AG10803 (cell line): ENCODE results near the gene UBASH3B.

Experiments used
- DNase-seq: peaks from one replicate; pipeline ENCODE4 v3.0.0; 2010; ENCODE audit warnings: low read depth
- H3K4me3 ChIP-seq: 2 replicates; pipeline ENCODE4 v1.5.1; 2011; ENCODE audit warnings: mild to moderate bottlenecking, low read length, control low read depth
- TF ChIP-seq, protein P1 (sequence below): conservative IDR thresholded peaks from 2 replicates; pipeline ENCODE4 v1.5.1; 2011; ENCODE audit warnings: mild to moderate bottlenecking, low read length, control low read depth, inconsistent platforms

Gene UBASH3B

DNA sequence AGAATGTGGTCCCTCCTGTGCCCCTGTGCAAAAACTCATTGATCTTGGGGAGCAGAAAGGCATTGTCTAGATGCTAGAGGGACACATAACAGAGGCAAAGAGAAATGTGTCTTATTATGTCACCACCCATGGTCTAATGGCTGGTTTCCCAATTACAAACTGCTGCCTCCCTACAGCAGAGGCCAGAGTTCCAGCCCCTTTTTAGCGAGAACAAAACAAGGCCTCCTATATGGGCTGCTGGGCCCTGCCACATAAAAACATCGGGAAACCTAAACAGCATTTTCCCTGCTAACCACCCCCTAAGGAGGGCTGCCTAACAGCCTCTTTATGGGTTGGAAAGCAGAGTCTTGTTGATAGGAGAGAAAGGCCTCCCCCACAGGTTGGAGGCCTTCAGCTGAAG lies 107.6 kb downstream of the UBASH3B start:
- no peak for DNase-seq
- no peak overlapping the region for H3K4me3 ChIP-seq
- TF ChIP-seq, protein P1, sequence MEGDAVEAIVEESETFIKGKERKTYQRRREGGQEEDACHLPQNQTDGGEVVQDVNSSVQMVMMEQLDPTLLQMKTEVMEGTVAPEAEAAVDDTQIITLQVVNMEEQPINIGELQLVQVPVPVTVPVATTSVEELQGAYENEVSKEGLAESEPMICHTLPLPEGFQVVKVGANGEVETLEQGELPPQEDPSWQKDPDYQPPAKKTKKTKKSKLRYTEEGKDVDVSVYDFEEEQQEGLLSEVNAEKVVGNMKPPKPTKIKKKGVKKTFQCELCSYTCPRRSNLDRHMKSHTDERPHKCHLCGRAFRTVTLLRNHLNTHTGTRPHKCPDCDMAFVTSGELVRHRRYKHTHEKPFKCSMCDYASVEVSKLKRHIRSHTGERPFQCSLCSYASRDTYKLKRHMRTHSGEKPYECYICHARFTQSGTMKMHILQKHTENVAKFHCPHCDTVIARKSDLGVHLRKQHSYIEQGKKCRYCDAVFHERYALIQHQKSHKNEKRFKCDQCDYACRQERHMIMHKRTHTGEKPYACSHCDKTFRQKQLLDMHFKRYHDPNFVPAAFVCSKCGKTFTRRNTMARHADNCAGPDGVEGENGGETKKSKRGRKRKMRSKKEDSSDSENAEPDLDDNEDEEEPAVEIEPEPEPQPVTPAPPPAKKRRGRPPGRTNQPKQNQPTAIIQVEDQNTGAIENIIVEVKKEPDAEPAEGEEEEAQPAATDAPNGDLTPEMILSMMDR = no peak

DNA sequence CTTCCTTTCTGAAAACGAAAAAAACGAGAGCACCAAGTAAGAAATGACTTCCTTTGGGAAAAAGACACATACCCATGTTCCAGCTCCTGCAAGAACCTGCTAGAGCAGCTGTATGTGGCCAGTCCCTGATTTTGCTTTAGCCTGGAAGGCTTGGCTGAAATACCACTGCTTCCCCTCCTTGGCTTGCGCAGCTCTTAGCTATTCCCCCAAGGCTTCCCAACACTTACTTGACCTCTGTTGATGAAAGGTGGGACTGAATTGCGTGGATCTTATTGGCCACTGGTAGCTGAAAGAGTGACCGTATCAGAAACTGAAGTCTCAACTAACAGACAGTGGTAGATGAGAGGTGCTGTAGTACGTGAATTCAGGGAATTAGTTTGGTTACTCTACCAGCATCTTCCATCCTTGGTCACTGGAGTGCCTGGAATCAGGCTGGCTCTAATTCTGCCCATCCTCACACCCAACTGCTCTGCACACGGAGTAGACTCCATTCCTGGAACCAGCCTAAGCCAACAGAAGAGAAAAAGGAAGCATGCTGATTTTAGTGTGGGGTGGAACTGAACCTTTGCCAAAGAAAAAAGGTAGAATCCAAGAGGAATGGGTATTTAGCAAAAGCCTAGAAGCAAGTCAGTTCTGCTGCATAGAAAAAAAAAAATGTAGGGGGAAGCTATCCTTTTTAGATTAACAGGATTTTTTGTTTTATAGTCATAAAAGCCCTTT lies 109.0 kb downstream of the UBASH3B start:
- TF ChIP-seq, protein P1 = no peak
- no peak overlapping the region for H3K4me3 ChIP-seq
- no peak for DNase-seq

DNA sequence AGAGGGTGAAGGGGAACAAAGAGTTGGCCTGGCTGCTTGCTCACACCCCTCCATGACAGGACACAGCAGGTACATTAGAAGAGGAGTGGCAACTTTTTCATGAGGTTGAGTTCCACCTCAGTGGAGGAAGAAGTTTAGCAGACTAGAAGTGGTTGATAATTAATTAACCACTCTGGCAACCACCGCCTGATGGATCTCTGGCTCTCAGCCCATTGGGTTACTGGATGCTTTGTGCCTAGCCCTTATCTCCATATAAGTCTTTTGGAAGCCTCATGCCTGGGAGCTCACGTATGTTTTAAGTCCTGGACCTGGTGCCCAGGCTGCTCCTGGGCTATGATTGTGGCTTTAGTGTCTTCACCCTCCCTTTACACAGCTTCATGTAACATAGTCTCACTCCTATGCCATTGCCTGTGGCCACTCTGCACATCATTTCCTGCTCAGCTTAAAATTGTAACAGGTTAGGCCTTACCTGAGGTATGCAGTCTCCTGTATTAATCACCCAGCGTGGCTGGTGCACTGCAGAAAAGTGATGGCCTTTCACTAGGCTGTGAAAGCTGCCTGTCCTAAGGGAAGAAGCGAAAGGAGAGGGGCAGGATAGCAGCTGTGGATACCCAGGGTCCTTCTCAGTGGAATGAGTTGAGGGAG lies 110.1 kb downstream of the UBASH3B start:
- TF ChIP-seq, protein P1 = no peak
- no peak for DNase-seq

DNA sequence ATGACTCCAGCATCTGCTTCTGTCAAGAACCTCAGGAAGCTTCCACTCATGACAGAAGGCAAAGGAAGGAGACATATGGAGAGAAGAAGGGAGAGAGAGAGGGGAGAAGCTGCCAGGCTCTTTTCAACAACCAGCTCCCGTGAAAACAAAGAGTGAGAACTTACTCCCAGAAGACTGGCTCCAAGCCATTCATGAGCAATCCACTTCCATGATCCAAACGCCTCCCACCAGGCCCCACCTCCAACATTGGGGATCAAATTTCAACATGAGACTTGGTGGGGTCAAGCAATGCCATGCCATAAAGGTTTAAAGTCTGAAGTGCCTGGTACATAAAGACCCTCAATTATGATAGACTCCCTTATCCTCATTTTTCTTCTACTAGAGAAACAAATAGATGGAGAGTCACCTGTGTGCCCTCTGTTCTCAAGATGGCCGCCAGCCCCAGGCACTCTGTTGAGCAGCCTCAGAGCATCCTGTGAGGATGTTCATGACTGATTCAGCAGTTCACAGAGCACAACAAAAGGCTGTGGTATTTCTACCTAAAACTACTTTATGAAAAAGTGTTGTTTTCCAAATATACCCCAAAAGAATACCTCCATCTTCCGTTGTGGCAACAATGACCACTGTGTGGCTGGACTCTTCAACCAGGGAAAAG lies 113.7 kb downstream of the UBASH3B start:
- no peak for DNase-seq
- TF ChIP-seq, protein P1 = no peak
- H3K4me3 ChIP-seq = no peak overlapping the region

More for the DNA sequence above, 110.1 kb downstream of the UBASH3B start:
- H3K4me3 ChIP-seq = no peak overlapping the region

DNA sequence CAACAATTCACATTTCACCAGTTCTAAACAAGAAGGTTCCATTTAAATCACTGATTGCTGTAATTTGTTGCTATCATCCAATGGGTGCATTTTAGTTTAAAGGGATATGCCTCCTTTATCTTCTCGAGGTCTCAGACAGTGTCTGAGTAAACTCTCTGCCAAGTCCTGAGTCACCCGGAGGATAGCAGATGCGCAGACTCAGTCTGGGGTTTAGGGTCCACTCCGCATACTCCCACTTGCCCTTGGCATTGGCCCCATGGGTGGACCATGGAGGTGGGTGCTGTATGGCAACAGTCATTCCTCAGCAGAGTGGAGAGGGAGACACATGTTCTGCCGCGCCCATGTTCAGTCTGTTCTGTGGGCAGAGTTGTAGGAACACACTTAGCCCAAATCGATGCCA lies 117.4 kb downstream of the UBASH3B start:
- no peak overlapping the region for H3K4me3 ChIP-seq
- TF ChIP-seq, protein P1 = no peak
- no peak for DNase-seq

DNA sequence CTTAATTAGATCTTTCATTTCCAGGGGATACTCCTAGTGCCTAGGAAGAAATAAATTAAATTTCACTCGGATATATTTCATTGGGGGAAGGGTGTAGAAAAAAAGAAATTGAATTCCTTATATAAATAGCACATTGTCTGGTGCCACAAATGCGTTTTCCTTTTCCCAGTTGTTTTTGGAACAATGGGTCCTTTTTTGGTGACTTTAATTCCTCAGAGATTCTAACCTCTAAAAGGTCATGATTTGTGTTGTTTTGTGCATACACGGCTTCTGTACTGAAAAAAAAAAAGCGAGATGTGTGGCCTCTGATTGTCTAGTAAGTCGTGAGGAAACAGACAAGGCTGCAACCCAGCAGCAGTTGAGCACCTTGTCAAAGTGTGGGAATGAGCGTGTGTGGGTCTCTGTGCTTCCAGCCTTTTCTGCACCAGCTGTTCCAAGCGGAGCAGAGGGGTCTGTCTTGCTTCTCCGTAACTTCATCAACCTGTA lies 118.3 kb downstream of the UBASH3B start:
- no peak overlapping the region for H3K4me3 ChIP-seq
- TF ChIP-seq, protein P1 = no peak
- DNase-seq = no peak
